Mesenteric fat pad (tissue), 1 donor: ENCODE measurements around the gene GSS. TPM values are rescaled to one million over a fixed set of nuclear protein-coding genes. Genes with fewer than 3 reads are reported as not detected.
"Not testable (repeated sequence)": the region's sequence is repeated elsewhere in the genome, so short reads cannot be mapped to it uniquely, and the experiment has no call there.

Source experiments
- DNase-seq: peaks from one replicate; pipeline ENCODE4 v3.0.0-alpha.2; 2020; ENCODE audit warnings: low spot score
- total RNA-seq: library from RNA; stranded (reverse); fragmentation: NEBNext Ultra II Directional; extraction: Animal tissue kit (Norgen Biotek cat#: 25700); gene quantifications from one replicate; pipeline ENCODE4 v1.2.1, GENCODE V29; 2021
- donor health status: DM: yes; HTN: yes; CAD: no.

Gene GSS
- total RNA-seq, 1 donor from 2014 or later: 33.3 TPM

- no peak for DNase-seq
Measured at GRCh38 chr20:34915749-34916455, 39.7 kb downstream of the GSS start.

GRCh38 chr20:34915131-34915530, 40.5 kb downstream of the GSS start:
- no peak for DNase-seq

- DNase-seq: no peak
Measured at GRCh38 chr20:34907616-34908469, 47.8 kb downstream of the GSS start.

DNA sequence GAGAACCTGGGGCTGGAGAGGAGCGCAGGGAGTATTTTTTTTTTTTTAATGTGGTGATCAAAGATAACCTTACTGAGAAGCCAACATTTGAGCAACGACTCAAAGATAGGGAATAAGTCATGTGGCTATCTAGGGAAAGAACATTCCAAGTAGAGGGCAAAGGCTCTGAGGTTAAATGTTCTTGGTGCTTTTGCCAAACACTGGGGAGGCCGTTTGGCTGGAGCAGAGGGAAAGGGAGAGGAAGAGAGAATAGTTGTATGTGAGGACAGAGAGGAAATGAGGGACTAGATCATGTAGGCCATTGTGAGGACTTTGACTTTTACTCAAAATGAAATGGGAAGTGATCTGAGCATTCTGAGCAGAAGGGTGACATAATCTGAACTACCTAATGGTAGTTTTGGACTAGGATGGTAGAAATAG, 51.4 kb downstream of the GSS start:
- DNase-seq: no peak

DNA sequence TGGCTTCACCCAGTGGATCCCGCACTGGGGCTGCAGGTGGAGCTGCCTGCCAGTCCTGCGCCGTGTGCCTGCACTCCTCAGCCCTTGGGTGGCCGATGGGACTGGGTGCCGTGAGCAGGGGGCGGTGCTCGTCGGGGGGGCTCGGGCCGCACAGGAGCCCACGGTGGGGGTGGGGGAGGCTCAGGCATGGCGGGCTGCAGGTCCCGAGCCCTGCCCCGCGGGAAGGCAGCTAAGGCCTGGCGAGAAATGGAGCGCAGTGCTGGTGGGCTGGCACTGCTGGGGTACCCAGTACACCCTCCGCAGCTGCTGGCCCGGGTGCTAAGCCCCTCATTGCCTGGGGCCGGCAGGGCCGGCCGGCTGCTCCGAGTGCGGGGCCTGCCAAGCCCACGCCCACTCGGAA, 56.9 kb downstream of the GSS start:
- DNase-seq: not testable (repeated sequence)

GRCh38 chr20:34898129-34898528, 57.5 kb downstream of the GSS start:
- DNase-seq: not testable (repeated sequence)

GRCh38 chr20:34896086-34896621, 59.5 kb downstream of the GSS start:
- DNase-seq: no peak

DNA sequence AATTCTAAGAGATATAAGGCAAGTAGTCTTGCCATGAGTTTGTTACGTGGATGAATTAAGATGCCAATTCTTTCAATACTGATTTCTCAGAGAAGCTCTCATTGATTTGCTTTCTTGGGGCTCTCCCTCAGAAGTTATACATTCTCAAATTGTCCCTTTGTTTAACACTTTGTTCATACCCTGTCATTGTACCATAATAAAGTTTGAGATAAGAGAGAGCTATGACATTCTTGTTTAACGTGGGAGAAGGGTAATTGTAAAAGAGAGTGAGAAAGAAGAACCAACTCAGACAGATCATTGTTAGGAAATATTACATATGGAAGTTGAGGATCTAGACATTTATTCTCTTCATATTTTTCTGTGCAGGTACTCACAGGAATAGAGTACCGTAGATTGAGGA, 60.1 kb downstream of the GSS start:
- DNase-seq: no peak

- DNase-seq: no peak
Measured at GRCh38 chr20:34894723-34895122, 60.9 kb downstream of the GSS start.

GRCh38 chr20:34892671-34893070, 62.9 kb downstream of the GSS start:
- DNase-seq: no peak

DNA sequence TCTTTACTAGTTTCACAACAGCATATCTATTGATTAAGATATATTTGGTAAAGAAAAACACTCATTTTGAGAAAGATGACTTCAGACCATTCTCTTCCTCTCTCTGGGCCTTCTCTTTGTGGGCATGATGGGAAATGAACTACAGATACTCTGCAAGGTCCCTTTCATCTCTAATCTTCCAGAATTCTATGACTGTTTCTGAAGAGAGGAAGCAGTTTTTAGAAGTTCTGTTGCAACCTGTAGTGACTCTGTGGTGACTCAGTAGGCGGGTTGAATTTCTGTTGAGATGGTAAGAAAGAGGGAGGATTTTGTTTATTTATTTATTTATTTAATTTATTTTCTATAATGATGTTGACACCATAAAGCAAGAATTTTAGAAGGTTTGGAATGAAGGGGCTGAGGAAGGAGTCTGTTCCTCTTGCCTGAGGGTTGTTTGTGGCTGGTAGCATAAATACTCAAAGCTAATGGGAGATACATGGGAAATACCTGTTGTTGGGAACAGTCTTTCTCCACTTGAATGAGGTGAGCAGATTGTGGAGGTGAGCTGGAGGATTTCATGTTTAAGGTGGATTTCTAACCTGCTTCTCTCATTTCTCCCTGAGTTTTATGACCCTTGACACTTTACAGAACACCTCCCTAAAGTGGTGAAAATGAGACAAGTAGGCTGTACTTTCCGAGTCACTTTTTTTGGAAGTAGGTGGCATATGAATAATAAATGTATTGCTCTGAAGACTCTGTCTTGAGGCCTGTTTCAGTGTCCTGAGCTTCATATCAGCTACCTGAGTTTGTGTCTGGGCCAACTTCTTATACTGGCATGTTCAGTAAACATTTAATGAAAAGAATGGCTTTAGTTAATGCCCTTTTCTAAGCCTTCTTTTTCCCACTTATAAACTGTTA, 64.2 kb downstream of the GSS start:
- DNase-seq: no peak

- no peak for DNase-seq
Measured at GRCh38 chr20:34888468-34888867, 67.1 kb downstream of the GSS start.

- no peak for DNase-seq
Measured at GRCh38 chr20:34887023-34887422, 68.6 kb downstream of the GSS start.

DNA sequence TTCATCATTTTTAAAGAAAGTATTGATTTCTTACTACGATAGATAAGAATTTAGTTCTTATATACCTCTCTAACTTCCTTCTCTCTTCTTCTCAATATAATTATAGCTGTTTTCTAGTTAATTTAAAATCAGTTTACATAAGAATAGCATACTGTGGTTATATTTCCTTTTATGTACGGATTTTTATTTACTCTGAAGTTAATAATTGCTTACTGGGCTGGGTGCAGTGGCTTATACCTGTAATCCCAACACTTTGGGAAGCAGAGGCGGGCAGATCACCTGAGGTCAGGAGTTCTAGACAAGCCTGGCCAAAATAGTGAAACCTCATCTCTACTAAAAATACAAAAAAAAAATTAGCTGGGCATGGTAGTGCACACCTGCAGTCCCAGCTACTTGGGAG, 69.5 kb downstream of the GSS start:
- no peak for DNase-seq

GRCh38 chr20:34884260-34884659, 71.3 kb downstream of the GSS start:
- no peak for DNase-seq

GRCh38 chr20:34883809-34884208, 71.8 kb downstream of the GSS start:
- no peak for DNase-seq

DNA sequence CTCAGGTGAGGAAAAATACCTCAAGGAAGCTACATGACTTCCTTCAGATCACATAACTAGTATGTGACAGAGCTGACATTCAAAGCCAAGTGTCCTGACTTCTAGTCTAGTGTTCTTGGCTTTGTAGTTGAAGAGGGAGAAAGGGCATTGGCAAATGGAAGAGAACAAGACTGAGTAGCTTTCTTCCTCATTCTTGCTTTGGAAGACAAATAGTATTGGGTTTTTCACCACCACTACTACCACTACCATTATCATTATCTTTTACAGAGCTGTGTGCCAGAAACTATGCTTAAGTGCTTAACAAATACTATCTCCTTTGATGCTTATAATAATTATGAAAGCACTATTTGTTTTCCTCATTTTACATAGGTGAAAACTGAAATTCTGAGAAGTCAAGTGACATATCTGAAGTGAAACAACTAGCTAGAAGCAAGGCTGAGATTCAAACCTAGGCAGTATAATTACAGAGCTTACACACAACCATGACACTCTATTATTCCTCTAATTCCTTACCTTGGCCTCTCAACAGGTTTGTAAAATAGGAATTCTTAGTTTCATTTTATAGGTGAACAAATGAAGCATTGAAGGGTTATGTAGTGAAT, 72.4 kb downstream of the GSS start:
- no peak for DNase-seq

DNA sequence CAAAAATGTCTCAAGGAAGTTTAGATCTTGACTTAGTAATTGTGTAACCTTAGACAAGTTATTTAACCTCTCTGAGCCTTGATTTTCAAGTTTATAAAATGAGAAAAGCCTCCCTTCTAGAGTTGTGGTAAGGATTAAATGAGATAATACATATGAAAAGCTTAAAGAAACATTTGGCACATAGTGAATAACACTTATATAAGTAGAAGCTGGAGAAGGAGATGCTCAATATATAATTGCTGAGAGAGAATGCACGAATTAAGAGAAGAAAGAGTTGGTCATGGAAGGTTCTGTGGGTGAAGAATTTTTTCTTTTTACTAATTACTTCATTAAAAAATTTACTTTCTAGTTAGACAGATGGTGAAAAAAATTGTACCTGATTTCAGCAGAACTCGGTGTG, 73.9 kb downstream of the GSS start:
- no peak for DNase-seq

DNA sequence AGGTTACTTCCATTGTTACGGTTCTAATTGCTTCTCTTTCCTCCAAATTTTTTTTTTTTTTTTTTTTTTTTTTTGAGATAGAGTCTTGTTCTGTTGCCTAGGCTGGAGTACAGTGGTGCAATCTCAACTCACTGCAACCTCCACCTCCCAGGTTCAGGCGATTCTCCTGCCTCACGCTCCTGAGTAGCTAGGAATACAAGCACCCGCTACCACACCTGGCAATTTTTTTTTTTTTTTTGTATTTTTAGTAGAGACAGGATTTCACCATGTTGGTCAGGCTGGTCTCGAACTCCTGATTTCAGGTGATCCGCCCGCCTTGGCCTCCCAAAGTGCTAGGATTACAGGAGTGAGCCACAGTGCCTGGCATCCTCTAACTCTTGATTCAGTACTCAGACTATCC, 74.6 kb downstream of the GSS start:
- DNase-seq: peak; percentile 47

- peak; percentile 47 for DNase-seq
Measured at GRCh38 chr20:34880215-34880850, 75.3 kb downstream of the GSS start.
